GM12892 (cell line): ENCODE data around the gene DLG2.

Source experiments
- DNase-seq: peaks from one replicate; pipeline ENCODE4 v3.0.0; 2011; ENCODE audit not compliant: insufficient read length
- FAIRE-seq: peaks from 2 replicates; lab custom pipeline; 2011; peaks lifted over from hg19 to GRCh38; lab: Jason Lieb, UNC
- POLR2A ChIP-seq: IDR thresholded peaks from 2 replicates; pipeline ENCODE4 v1.6.1; 2011; ENCODE audit warnings: low read depth, low read length, control low read depth
- POLR2AphosphoS5 ChIP-seq: IDR thresholded peaks from 2 replicates; pipeline ENCODE4 v1.6.1; 2011; ENCODE audit warnings: low read depth, low read length, control low read depth
- TAF1 ChIP-seq: IDR thresholded peaks from 2 replicates; pipeline ENCODE4 v1.6.1; 2011; ENCODE audit warnings: low read depth, mild to moderate bottlenecking, control low read depth, low read length, borderline replicate concordance

Gene DLG2

DNA sequence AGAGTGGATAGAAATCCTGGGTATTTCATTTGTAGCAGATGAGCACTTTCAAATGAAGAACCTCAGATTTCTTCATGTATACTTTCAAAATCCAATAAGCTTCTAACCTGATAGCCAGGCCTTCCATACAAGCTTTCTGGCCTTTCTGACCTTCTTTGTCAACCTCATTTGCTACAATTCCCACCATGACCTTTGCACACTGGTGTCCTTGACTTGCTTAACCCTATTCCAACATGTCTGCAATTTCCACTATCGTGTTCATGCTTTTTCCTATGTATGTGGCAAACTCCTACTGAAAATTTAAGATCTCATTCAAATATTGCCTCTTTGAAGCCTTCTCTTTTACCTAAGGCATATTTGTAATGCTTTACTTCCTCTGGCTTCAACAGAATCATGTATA is 2098.9 kb downstream of the DLG2 start:
- DNase-seq (no peak), FAIRE-seq (no peak)
- TF ChIP-seq POLR2AphosphoS5 (no peak), TAF1 (no peak), POLR2A (no peak)

DNA sequence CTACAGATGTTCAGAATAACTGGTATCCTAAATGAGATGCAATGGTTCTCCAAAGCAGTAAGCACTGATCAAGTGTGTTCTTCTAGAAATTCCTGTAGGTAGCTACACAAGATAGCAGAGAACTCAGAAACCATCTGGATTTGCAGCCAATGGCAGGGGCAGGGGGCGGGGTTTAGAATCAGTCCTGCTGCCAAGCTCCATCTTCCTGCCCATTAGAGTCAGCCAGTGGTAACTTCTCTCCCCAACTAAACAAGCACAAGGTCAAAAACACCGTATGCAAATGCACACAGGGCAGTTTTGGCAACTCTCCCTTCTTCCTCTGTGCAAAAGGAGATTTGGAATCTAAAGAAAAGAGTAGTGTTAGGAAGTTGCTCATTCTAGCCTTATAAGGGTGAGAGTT is 2103.5 kb downstream of the DLG2 start:
- TF ChIP-seq POLR2A (no peak), TAF1 (no peak)
- FAIRE-seq, result no peak

DNA sequence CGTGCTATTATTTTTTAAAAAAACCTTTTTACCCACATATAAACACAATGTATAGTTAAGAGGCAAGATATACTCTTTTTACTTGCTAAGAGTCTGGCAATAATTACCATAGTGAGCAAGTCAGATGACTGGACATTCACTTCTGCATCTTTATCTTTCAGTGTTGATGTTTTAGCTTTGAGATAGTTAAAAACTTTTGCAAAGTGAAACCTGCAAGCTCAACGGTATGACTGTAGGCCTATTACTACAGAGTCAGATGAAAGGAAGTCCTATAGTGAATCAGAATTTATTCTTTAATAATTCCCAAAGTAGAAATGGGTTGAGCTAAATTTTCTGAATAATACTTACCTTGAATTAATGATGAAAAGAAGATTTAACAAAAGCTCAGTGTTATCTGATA is 2104.2 kb downstream of the DLG2 start:
- DNase-seq, result no peak
- TF ChIP-seq POLR2AphosphoS5 (no peak), POLR2A (no peak), TAF1 (no peak)
- peak; percentile 46 for FAIRE-seq

More for the DNA sequence above, 2103.5 kb downstream of the DLG2 start:
- DNase-seq, result no peak

DNA sequence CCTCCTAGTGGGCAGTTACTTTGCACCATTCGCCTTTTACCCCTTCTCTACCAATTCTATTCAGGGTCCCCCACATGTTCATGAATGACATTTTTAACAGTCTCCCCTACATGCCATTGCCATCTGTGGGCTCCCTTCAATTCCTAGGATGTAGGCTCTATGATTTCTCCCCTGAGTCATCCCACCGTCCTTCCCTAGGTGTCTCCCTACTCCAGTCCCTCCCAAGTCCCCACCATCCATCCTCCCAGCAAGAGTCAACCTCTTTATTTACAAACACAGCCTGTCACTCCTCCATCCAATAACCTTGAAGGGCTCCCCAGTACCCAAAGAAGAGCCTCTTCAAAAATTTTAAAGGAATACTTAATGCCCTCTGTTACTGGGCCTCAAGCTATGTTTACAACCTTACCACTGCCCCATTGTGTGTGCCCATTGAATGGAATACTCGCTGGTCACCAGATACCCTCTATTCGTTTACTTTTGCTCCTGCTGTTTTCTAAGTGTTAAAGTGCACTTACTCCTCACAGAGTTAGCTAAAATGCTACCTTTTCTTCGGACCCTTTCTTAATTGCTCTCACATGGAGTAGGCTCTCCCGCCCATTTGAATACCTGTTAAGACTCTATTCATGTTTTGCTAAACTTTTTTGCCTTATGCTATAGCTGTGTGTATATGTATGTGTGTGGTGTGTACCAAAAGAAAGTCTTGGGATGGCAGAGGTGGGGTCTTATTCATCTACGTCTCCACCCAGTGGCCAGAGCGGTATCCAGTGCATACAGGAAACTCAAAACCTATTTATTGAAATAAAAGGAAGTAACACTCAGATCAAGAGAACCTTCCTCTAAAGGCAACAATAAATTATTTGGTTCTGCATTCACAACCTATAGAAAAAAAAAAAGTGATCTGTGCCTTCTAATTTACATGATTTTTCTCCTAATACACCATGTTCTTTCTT is 2105.2 kb downstream of the DLG2 start:
- TF ChIP-seq POLR2AphosphoS5 (no peak), TAF1 (no peak), POLR2A (no peak)
- DNase-seq, result no peak

DNA sequence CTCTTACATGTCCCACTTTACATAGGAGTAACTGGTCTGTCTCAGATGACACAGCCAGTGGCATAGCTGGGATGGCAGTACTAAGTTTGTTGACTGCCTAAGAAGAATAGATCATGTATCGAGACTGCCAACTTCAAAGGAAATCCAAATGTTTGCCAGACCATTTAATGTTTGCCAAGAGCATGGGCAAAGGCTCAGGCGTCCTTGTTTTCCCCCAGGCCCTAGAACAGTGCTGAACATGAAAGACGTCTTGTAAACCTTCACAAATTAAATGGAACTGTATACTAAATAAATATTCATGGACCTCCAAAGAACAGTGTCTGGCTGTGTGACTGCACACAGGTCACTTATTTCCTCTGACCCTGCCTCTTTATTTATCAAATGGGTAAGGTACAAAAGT is 2106.3 kb downstream of the DLG2 start:
- peak; percentile 17 for FAIRE-seq
- TF ChIP-seq POLR2A, result no peak
- no peak for TF ChIP-seq POLR2AphosphoS5
- TF ChIP-seq TAF1, result no peak
- no peak for DNase-seq

More for the DNA sequence above, 2105.2 kb downstream of the DLG2 start:
- FAIRE-seq, result peak; percentile 66

DNA sequence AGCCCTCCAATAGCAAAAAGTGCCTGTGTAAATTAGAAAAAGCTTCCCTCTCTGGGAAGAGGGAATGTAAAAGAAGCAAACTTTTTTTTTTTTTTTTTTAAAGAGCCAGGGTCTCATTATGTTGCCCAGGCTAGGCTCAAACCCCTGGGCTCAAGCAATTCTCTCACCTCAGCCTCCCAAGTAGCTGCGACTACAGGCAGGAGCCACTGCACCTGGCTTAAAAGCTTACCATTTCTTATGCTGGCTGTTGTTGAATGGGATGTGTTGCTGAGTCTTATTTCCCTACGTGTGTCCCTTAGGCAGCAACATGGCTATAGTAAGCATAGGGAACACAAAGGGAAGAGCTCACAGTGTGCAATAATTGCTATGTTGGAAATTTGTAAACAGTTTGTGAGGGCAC is 2115.5 kb downstream of the DLG2 start:
- TF ChIP-seq POLR2AphosphoS5 (no peak), TAF1 (no peak), POLR2A (no peak)
- no peak for FAIRE-seq
- DNase-seq, result no peak

DNA sequence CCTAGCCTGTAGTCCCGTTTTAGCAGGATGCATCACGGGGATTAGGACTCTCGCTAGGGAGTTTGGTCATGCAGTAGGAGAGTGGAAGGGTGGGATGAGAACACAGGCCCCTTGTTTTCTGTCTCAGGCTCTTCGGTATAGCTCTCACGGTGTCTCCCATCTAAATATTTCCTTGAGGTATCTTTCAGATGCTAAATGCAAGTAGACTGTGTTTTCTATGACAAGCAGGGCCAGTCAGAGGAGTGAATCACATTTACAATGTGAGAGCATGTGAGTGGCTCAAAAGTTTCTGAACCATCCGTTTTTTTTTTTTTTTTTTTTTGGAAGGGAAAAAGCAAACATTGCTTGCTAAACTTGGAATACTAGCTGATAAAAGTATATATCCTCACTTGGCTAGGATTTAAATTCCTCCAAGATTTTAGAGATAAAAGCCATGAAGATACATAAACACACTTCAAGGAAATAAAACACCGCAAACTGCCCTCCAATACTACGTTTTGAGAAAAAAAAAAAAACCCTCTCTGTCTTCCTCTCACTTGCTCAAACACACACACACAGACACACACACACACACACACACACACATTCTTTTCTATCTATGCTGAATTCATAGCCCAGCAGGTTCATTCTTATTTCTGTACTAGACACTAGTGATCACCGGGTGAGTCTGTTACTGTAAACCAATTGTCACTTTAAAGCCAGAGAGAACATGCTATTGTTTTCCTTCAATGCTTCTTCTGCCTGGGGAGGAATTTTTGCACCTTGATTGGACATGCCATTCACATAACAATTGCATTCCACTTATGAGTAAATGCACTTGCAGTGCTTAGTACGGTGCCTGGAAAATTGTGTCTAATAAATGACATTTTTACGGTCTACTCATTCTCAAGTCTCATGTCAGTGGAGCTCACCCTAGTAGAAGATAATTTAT is 2116.3 kb downstream of the DLG2 start:
- FAIRE-seq (no peak), DNase-seq (no peak)
- TF ChIP-seq POLR2A (no peak), POLR2AphosphoS5 (no peak), TAF1 (no peak)

DNA sequence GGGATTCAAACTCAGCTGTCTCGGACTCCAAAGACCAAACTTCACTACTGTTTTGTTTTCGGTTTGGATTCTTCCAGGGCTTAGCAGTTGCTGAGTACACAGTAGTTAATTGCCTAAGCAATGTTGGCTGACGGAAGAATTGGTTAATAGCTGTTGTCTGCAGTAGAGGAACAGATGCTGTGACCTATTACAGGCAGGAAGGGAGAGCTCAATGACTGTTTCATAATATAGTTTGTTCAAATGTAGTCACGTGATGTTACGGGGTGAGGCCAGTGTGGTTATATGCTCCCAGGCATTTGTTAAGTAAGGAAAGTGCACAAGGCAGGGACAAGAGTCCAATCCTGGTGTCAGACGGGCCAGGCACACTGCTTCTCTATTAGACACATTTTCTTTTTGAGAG is 2118.3 kb downstream of the DLG2 start:
- no peak for TF ChIP-seq TAF1
- no peak for TF ChIP-seq POLR2A
- TF ChIP-seq POLR2AphosphoS5, result no peak
- DNase-seq (no peak), FAIRE-seq (no peak)

DNA sequence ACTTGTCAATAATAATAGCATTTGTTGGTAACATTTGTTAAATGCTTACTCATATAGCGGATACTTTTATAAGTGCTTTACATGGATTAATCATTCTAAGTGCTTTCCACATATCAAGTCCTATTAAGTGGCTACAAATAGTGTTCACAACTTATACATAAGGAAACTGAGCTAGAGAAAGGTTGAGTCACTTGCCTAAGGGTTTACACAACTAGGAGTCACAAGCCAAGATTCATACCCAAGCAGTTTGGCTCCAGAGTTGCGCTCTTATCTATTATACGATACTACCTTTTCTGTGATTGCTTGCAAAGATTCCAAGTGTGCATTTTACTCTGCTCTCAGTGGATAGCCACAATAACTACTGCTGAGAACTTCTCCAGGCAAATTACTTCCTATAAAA is 2125.1 kb downstream of the DLG2 start:
- DNase-seq (no peak), FAIRE-seq (no peak)
- TF ChIP-seq POLR2A, result no peak

DNA sequence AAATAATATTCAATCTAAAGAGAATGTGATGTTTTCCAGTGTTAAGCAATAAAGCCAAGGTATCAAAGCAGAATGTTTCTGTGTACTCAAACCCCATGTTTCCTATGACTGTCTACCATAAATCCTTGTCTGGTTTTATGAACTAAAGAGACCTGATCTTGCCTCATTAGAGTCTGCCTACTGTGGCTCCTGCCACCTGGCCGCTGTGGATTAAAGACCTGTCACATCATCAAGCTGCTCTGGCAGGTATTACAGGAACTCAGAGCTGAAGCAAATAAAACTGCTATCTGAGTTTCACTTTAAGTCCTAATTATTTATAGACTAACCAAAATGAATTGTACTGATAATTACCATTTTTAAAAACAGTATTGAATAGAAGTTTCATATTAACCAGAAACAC is 2133.2 kb downstream of the DLG2 start:
- TF ChIP-seq TAF1 (no peak), POLR2A (no peak), POLR2AphosphoS5 (no peak)
- no peak for DNase-seq
- FAIRE-seq, result no peak

DNA sequence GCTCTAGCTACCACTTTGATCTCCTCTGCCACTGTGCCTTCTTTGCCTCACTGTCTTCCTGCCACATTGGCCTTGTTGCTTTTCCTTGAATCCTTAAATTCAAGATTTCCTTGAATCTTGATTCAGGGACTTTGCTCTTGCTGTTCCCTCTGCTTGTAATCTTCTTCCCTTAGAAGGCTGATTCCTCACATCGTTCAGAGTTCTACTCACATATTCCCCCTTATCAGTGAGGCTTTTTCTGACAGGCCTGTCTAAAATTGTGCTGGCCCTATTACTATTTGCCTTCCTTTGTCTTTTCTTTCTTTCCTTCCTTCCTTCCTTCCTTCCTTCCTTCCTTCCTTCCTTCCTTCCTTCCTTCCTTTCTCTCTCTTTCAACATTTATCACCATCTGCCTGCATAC is 2134.1 kb downstream of the DLG2 start:
- TF ChIP-seq POLR2AphosphoS5 (no peak), POLR2A (no peak), TAF1 (no peak)
- no peak for DNase-seq
- FAIRE-seq, result no peak

DNA sequence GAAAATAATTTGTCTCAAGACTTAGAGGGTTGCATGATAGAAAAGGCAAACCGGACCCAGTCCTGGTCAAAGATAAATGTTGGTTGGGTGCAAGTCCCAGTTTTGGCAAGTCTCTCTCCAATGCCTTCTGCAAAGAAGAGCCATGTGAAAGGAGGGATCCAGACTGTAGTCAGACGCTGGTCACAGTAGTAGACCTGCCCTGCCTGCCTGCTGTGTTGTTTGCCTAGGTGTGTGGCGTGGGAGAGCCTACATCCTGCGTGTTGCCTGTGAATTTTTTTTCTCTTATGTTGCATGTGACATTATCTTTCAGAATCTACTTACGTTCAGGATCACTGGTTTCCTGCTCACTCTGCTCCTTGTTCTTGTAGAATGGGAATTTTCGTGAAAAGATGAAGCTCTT is 2143.3 kb downstream of the DLG2 start:
- FAIRE-seq, result no peak
- no peak for TF ChIP-seq POLR2A
- TF ChIP-seq TAF1, result no peak
- no peak for TF ChIP-seq POLR2AphosphoS5
- no peak for DNase-seq
